ENCODE results near the gene ZNF580. TPM values are rescaled to one million over a fixed set of nuclear protein-coding genes. Genes with fewer than 3 reads are reported as not detected.

The ZNF580 gene
- total RNA-seq, 1 experiment from 2014 or later: 38.5 TPM

- peak; percentile 88 for TF ChIP-seq CTCF (IDR thresholded peaks at IDR 0.05; ENCODE audit: insufficient read depth in 1 of 2, low read depth in 1 of 2, low read length in 1 of 2, severe bottlenecking in 1 of 2, unreplicated experiment in 1 of 2)
- Mint-ChIP-seq H3K36me3 (ENCODE audit: insufficient read depth, unreplicated experiment) (peaks cover 41% of the 10 kb centered on the region), H3K4me1 (ENCODE audit: low read depth, unreplicated experiment) (peaks cover 30% of the 10 kb centered on the region), H3K27me3 (ENCODE audit: insufficient read depth, unreplicated experiment) (no peaks in the 10 kb centered on the region), H3K27ac (ENCODE audit: unreplicated experiment) (peak overlapping the region; percentile 3), H3K9me3 (ENCODE audit: unreplicated experiment) (no peaks in the 10 kb centered on the region), H3K4me3 (ENCODE audit: unreplicated experiment) (peak overlapping the region; percentile 30)
- H3K36me3 ChIP-seq (ENCODE audit: control insufficient read depth, insufficient read depth, low read length): no peaks in the 10 kb centered on the region
- no peaks in the 10 kb centered on the region for H3K27me3 ChIP-seq (replicated peaks; ENCODE audit: control insufficient read depth, insufficient read depth, low read length)
- peaks cover 7% of the 10 kb centered on the region for H3K4me1 ChIP-seq
- ChIA-PET POLR2A (interaction anchor here (0.5 to 1.7 kb wide), 6 partner anchors 8 to 156 kb away, joined by 3 to 12 read pairs (median 4); partner anchors contain the start of genes FIZ1 and ZNF784), CTCF (interaction anchor here (0.5 to 2.3 kb wide), 24 partner anchors 8 to 1084 kb away, joined by 3 to 18 read pairs (median 5); partner anchors contain the start of genes FIZ1, HSPBP1, ISOC2 and PTPRH)
- no peaks in the 10 kb centered on the region for H3K9me3 ChIP-seq
- peak; percentile 93 for DNase-seq
- no TSS peak for BruUV-seq (replicated peaks)
- intact Hi-C loops (cut with micrococcal nuclease; ENCODE audit: unreplicated experiment): loop anchor here (1.0 to 10.0 kb wide), 3 partner anchors 8 to 248 kb away; partner anchors contain the start of genes RPL28 and TMEM238
- H3K4me3 ChIP-seq (ENCODE audit: low read depth, low read length): no peak overlapping the region
Observed at GRCh38 chr19:55632463-55632834, 8.4 kb upstream of the ZNF580 start.

GRCh38 chr19:55633861-55634260 is 6.9 kb upstream of the ZNF580 start:
- H3K4me3 ChIP-seq (ENCODE audit: low read depth, low read length): no peak overlapping the region
- H3K9me3 Mint-ChIP-seq (ENCODE audit: unreplicated experiment): no peaks in the 10 kb centered on the region
- ChIA-PET CTCF (interaction anchor here (0.8 to 2.0 kb wide), 4 partner anchors 9 to 531 kb away, joined by 3 to 14 read pairs (median 9); partner anchors contain the start of genes U2AF2 and ZNF581), POLR2A (interaction anchor here (0.7 to 1.3 kb wide), 3 partner anchors 9 to 295 kb away, joined by 5 to 12 read pairs (median 9); partner anchors contain the start of gene ZNF581)
- intact Hi-C loops (cut with micrococcal nuclease; ENCODE audit: unreplicated experiment): loop anchor here (2.0 to 10.0 kb wide), 3 partner anchors 53 to 249 kb away; partner anchors contain the start of genes RPL28, TMEM238 and ZNF579
- H3K4me1 ChIP-seq: peaks cover 7% of the 10 kb centered on the region
- H3K27me3 Mint-ChIP-seq (ENCODE audit: insufficient read depth, unreplicated experiment): no peaks in the 10 kb centered on the region
- H3K4me3 Mint-ChIP-seq (ENCODE audit: unreplicated experiment): no peak overlapping the region
- no peak for DNase-seq
- no TSS peak for BruUV-seq (replicated peaks)
- peaks cover 52% of the 10 kb centered on the region for H3K36me3 Mint-ChIP-seq (ENCODE audit: insufficient read depth, unreplicated experiment)
- no peaks in the 10 kb centered on the region for H3K27me3 ChIP-seq (replicated peaks; ENCODE audit: control insufficient read depth, insufficient read depth, low read length)
- peaks cover 31% of the 10 kb centered on the region for H3K4me1 Mint-ChIP-seq (ENCODE audit: low read depth, unreplicated experiment)
- 0 out of 2 replicates have a peak, but pooled peaks cover 2% of the 10 kb centered on the region for H3K36me3 ChIP-seq (ENCODE audit: control insufficient read depth, insufficient read depth, low read length)
- no peaks in the 10 kb centered on the region for H3K9me3 ChIP-seq
- H3K27ac Mint-ChIP-seq (ENCODE audit: unreplicated experiment): peak overlapping the region; percentile 97
- no peak for TF ChIP-seq CTCF (IDR thresholded peaks at IDR 0.05; ENCODE audit: insufficient read depth in 1 of 2, low read depth in 1 of 2, low read length in 1 of 2, severe bottlenecking in 1 of 2, unreplicated experiment in 1 of 2)

GRCh38 chr19:55635334-55635717 is 5.5 kb upstream of the ZNF580 start:
- Histone ChIP-seq H3K4me3 (ENCODE audit: low read depth, low read length) (peak overlapping the region; percentile 74), H3K4me1 (peaks cover 16% of the 10 kb centered on the region), H3K36me3 (ENCODE audit: control insufficient read depth, insufficient read depth, low read length) (0 out of 2 replicates have a peak, but pooled peaks cover 2% of the 10 kb centered on the region), H3K9me3 (no peaks in the 10 kb centered on the region), H3K27me3 (replicated peaks; ENCODE audit: control insufficient read depth, insufficient read depth, low read length) (no peaks in the 10 kb centered on the region)
- H3K27me3 Mint-ChIP-seq (ENCODE audit: insufficient read depth, unreplicated experiment): no peaks in the 10 kb centered on the region
- no peak for TF ChIP-seq CTCF (IDR thresholded peaks at IDR 0.05; ENCODE audit: insufficient read depth in 1 of 2, low read depth in 1 of 2, low read length in 1 of 2, severe bottlenecking in 1 of 2, unreplicated experiment in 1 of 2)
- H3K27ac Mint-ChIP-seq (ENCODE audit: unreplicated experiment): peak overlapping the region; percentile 97
- ChIA-PET CTCF (interaction anchor here (0.8 to 0.9 kb wide), 4 partner anchors 19 to 132 kb away, joined by 3 to 4 read pairs (median 4); no protein-coding TSS in a partner anchor), POLR2A (interaction anchor here (0.7 to 1.3 kb wide), 2 partner anchors 8 to 11 kb away, joined by 5 to 6 read pairs; partner anchors contain the start of genes ZNF581 and ZNF784)
- H3K4me3 Mint-ChIP-seq (ENCODE audit: unreplicated experiment): peak overlapping the region; percentile 91
- no peak for DNase-seq
- BruUV-seq (replicated peaks): no TSS peak
- H3K4me1 Mint-ChIP-seq (ENCODE audit: low read depth, unreplicated experiment): peaks cover 36% of the 10 kb centered on the region
- intact Hi-C loops (cut with micrococcal nuclease; ENCODE audit: unreplicated experiment): loop anchor here (2.0 to 10.0 kb wide), 2 partner anchors 55 to 251 kb away; partner anchors contain the start of genes RPL28, TMEM238 and ZNF579
- H3K9me3 Mint-ChIP-seq (ENCODE audit: unreplicated experiment): no peaks in the 10 kb centered on the region
- peaks cover 63% of the 10 kb centered on the region for H3K36me3 Mint-ChIP-seq (ENCODE audit: insufficient read depth, unreplicated experiment)

Measured in Caco-2 (cell line).